HG02840 (cell line): ENCODE measurements around the gene PRDX5.

ENCODE experiments used
- ATAC-seq: cut with Tn5 transposase; IDR thresholded peaks from one replicate; pipeline ENCODE4 v1.9.1; 2021; ENCODE audit warnings: mild to moderate bottlenecking, moderate library complexity, moderate number of reproducible peaks; ENCODE audit not compliant: unreplicated experiment, low FRiP score

Gene PRDX5

DNA sequence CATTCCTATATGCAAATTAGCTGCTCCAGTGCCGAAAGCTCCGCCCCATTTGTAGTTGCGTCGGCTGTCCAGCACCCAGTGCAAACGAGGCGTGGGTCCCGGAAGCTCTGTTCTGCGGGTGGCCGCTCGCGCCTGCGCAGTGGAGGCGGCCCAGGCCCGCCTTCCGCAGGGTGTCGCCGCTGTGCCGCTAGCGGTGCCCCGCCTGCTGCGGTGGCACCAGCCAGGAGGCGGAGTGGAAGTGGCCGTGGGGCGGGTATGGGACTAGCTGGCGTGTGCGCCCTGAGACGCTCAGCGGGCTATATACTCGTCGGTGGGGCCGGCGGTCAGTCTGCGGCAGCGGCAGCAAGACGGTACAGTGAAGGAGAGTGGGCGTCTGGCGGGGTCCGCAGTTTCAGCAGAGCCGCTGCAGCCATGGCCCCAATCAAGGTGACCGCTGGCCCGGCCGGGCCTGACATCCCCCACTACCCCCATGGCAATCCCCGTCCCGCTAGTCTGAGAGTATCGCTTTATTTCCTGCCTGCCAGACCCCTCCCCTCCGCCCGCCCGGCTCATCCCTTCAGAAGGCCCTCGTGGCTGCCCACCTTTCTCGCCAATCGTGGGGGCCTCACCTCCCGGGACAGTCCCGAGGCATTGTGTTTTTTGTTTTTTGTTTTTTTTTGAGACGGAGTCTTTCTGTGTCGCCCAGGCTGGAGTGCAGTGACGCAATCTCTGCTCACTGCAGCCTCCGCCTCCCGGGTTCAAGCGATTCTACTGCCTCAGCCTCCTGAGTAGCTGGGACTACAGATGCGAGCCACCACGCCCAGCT, at the start of gene PRDX5:
TSS of gene PRDX5 (plus strand) at position 161 of the 805 bp plus-strand sequence. CDS start at position 256, 95 bp downstream.
- peak; percentile 69 for ATAC-seq

DNA sequence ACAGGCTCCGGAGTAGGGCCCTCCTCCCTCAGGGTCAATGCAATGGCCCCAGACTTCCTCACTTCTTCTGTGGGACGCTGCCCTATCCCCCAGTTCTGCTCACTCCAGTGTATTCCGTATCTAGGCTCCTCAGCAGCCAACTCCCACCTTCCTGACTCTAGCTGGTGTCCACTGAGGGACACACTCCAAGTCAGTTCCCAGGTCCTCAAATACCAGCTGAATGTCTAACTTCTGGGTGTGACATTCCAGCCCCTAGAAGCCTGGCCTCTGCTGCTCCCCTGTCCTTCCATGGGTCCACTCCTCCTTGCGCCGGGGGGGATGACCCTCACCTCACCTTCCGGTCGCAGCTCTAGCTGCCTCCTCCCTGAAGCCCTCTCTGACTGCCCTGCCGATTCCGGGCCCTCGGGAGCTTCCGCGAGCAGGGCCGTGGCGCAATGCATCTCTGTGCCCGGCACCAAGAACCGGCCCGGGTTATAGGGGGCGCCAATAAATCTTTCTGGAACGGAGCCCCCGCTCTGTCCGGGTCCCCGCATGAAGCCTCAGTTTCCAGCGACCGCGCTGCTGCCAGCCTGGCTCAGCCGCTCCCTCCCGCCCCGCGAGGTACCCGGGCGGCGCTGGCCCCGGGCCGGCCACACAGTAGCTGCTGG, 48.9 kb upstream of the PRDX5 start:
- peak; percentile 11 for ATAC-seq

DNA sequence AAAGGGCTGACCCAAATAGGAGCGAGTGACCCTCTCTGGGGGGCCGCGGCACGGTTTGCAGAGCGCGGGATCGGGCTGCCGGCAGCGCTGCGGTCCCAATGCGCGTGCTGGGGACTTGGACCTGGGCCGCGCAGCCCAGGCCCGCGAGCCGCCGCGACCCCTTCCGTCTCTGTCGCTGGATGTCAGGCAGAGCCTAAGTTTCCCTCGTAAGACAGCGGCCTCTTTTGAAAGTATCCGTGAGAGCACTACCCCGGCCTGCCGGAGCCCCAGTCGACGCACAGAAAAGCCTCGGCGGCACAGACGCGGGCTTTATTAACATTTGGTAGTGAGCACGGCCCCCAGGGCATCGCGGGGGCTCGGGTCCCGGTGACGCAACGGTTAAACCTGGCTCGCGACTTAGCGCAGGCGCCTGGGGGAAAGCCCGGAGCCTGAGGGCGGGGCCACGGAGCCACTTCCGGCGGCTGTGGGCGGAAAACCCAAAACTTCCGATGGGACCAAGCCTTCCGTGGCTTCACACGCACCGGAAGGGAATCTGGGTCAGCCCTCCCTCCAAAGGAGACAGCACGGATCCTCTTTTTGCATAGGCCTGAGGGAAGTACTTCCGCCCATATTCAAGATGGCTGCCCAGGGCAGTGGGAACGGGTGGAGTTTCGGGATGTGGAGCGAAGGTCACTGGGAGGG, 48.2 kb upstream of the PRDX5 start:
- peak; percentile 79 for ATAC-seq

DNA sequence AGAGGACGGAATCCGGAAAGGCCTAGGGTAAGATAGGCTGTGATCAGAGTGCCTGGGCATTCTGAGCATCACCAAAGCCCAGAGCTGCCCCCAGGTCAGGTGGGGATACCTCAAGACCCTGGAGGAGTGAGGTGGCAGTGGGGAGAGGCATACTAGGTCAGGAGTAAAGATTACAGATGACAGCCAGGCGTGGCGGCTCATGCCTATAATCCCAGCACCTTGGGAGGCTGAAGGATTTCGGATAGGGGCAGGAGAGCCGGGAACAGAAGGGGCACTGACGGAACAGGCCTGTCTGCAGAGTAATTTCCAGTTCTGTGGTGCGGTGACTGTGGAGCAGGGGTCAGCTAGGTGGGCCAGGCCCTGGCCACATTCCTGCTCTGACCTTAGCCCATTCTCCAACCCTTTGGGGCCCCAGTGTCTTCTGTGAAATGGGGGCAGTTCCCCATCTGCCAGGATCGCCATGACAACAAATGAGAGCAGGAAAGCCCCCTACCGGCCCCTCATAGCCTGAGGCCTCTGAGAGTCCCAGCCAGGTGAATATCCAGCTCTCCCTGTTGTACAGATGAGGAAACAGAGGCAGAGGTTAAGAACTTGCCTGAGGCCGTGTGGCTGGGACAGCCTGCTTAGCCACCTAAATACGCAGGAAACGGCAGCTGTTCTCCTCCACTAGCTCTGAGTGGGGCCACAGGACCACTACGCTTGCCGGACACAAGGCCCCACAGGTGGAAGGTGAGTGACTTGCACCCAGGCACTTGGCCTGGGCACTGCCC, 42.7 kb upstream of the PRDX5 start:
- ATAC-seq: no peak

DNA sequence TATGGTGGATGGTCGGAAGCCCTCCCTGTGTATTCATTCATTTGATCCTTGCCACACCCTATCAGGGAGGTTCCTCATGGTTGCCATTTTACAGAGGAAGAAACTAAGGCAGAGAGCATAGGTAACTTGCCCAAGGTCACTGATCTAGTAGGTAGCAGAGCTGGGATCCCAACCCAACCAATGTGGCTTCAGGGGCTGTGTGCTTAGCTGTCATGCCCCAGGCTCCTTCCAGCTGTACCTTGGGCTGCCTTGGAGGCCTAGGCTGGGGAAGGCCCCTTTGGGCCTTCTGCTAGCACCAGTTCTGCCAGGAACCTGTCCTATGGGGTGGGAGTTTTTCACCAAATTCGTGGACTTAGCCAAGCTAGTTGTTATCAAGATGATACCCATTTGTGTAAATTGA, 42.1 kb upstream of the PRDX5 start:
- no peak for ATAC-seq

DNA sequence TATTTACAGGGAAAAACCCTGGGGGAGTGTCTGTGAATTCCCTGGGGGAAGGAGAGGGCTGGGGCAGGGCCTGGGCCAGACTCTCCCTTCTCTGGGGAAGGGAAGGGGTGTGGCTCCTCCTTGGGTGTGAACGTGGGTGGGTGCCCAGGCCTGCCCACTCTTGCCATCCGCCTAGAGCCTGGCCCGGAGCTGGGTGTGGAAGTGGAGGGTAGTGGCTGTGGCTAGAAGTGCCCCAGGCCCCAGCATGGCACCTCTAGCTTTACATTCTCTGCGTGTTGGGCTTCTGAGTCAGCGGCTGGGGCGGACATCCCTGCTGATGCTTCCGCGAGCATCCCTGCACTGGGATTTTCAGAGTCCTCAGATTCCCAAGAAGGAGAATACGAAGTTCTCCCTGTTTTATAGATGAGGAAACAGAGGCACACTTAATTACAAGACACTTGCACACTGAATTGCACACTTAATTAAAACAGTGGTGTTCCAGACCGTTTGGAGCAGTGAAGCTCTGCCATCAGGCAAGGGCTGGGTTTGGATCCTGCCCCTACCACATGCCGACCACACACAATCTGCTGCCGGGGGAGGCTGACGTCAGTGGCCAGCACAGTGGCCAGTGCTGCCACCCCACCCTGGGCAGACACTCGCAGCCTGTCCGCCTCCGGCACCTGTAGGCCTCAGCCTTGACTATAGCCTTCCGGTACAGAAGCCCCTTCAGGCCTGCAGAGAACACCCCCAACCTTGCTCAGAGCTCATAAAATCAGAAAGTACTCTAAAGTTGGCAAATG, 41.1 kb upstream of the PRDX5 start:
- ATAC-seq: no peak

DNA sequence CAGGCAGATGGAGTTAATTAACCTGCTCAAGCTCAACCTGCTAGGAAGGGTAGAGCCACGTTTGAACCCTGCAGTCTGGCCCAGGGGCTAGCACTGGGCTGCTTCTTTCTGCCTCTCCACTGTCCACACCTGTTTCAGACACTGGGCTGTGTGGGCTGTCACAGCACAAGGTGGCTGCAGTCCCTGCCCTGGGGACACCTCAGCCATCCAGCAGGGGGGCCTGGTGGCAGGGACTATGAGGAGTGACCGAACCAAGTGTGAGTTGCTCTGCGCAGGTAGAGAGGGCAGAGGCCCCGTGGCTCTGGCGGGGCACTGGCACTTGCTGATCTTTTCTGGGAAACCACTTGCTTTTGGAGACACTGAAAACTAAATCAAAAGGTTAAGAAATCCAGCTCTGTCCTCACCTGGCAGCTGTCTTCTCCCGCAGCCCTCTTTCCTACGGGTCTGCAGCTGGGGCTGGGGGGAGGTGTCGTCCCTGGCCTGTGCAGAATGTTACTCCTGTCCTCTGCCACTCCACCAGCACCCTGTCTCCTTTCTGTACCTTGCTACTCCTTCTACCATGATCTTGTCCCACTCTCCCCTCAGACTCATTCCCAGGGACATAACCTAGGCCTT, 39.2 kb upstream of the PRDX5 start:
- no peak for ATAC-seq

DNA sequence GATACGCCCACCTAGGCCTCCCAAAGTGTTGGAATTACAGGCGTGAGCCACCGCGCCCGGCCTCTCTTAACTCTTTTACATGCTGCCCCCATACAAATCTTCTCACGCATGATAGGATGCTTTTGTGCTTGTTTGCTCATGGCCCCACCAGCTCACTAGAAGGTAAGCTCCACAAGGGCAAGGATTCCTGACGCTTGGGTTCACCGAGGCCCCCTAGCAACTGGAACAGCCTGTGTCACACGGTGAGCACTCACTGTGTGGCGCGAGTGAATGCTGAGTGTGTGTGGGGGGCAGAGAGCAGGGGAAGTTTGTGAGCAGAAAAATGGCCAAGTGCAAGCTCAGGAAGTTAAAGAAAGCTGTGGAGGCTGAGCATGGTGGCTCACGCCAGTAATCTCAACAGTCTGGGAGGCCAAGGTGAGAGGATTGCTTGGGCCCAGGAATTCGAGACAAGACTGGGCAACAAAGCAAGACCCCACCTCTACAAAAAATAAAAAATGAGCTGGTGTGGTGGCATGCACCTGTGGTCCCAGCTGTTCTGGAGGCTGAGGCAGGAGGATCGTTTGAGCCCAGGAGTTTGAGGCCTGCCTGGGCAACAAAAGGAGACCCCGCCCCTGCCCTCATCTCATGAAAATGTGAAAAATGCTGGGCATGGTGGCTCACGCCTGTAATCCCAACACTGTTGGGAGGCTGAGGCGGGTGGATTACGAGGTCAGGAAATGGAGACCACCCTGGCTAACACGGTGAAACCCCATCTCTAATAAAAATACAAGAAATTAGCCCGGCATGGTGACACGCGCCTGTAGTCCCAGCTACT, 35.8 kb upstream of the PRDX5 start:
- ATAC-seq: no peak

DNA sequence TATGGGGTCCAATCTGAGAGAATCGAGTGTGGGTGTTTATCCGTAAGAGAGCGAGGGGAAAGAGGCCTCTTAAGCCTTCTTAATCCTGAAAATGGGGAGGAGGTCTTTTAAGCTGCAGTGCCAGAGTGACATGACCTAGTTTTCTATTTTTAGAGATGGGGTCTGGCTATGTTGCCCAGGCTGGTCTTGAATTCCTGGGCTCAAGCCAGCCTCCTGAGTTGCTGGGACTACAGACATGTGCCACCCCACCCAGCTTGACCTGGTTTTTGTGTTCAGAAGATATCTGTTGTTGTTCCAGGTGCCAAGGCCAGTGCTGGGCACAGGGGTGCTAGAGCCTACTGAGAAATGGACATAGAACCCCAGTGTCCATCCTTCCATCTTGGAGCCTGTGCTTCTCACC, 34.8 kb upstream of the PRDX5 start:
- ATAC-seq: no peak

DNA sequence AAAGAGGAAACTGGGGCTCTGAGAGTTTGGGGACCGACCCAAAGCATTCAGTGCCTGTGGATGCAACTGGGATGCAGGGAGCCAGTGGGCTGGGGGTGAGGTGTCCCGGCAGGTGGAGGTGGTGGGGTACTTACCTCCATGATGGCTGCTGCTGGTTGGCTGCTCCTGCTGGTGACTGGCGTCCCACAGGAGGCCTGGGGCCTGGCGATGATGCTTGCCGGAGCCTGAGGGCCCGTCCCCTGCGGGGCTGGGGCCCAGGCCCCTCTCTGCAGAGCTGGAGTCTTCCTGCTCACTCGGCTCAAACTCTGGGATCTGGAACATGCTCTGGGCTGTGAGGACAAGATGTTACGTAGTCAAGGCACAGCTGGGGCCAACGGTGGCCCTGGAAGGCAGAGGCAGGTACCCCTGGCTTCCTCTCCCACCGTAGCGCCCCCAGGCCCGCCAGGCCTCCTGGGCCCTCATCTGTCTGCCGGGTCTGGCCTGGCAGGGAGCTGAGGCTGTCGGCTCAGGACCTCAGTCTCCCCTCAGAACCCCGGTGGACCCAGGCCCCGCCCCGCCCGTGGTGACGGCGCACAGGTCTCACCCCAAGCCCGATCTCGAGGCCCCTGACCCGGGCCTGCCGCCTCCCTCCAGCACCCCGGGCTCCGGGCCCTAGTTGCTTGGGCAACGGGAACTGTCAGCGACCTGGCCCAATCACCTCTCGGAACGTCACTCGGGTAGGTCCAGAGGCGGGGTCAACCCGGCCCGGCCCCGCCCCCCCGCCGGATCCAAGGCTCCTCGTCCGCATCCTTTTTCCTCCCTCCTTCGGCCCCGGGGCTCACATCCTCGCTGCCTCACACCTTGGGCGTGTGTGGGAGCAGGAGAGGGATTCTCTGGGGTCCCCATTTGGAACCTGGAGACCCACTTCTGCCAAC, 33.6 kb upstream of the PRDX5 start, which contains the start of gene BAD:
TSS of gene BAD (minus strand) at position 618 of the 914 bp plus-strand sequence. CDS start at position 321, 297 bp downstream.
- peak; percentile 46 for ATAC-seq

DNA sequence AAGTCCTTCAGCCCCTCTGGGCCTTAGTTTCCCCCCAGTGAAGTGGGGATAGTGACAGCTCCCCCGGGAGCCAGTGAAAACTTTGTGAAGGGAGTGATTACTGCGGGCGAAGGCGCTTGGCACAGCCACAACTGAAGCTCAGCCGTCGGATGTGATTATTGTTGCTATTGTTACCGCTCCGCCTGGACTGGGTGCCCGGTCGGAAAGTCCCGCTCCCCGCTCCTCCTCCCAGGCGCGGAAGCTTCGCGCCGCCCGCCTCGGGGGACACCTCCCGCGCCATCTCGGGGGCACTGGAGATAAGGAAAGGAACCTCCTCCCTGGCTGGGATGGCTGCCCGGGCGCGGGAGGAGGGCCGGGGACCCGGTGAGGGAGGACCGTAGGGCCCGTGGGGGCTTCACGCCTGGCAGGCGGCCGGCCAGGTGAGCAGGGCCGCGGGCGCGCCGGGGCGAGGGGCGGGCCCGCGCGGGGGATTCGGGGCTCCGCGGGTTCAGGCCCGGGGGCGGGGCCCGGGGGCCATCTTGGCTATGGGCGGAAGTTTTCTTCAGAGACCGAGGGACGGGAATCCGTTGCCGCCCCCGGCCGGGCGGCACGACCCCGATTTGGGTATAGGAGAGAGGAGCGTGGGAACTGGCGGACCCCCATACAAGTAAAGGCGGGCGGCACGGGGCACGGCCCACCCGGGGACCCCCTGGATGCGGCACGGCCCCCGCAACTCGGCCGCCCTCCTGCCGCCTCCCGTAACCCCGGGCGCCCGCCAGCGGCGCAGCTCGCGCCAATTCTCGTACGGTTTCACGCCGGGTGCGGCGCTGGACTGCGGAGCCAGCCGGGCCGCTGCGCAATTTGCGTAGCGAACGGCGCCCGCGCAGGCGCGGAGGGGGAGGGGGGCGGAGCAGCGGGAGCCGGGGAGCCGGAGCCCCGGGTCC, 32.7 kb upstream of the PRDX5 start, which contains the start of gene GPR137:
TSS of gene GPR137 (plus strand) at position 887 of the 923 bp plus-strand sequence. CDS start 677 bp downstream, outside the sequence.
- peak; percentile 66 for ATAC-seq

DNA sequence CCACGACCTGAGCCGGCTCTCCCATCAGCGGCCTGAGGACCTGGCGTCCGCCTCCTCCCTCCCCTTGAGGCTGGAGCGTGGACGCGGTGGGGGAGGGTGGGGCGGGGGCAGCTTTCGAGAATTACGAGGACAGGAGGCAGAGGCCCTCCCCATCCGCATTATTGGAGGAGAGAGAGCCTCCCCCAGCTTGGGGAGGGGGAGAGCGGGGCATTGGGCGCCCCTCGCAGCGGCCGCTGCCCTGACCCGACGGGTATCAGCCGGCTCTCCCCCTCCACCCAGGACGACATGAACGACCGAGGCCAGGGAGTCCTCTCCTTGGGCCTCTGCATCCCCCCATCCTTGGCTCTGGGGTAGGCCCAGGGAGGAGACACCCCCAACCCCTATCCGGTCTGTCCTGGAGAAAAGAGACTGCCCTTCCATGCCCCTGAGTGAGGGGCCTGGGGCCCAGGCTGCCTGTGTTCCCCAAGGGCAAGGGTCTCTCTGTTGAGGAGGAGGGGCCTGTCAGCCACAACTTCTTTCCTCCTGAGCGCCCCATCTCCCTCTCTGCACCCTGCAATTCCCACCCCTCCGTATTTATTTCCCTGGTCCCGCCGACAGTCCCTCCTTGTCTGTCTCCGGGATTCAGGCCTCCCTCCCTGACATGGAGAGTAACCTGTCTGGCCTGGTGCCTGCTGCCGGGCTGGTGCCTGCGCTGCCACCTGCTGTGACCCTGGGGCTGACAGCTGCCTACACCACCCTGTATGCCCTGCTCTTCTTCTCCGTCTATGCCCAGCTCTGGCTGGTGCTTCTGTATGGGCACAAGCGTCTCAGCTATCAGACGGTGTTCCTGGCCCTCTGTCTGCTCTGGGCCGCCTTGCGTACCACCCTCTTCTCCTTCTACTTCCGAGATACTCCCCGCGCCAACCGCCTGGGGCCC, 31.8 kb upstream of the PRDX5 start:
- ATAC-seq: no peak

DNA sequence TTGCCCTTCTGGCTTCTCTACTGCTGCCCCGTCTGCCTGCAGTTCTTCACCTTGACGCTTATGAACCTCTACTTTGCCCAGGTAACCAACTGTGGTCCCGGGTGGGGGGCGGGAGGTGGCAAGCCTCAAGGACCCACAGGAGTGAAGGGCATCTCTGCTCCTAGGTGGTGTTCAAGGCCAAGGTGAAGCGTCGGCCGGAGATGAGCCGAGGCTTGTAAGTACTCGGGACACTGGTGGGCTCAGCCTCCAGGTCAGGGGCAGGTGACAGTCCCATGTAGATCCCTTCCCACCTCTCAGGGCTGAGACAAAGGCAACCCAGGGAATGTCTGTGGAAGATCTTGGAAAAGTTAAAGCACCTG, 31.1 kb upstream of the PRDX5 start:
- ATAC-seq: no peak

DNA sequence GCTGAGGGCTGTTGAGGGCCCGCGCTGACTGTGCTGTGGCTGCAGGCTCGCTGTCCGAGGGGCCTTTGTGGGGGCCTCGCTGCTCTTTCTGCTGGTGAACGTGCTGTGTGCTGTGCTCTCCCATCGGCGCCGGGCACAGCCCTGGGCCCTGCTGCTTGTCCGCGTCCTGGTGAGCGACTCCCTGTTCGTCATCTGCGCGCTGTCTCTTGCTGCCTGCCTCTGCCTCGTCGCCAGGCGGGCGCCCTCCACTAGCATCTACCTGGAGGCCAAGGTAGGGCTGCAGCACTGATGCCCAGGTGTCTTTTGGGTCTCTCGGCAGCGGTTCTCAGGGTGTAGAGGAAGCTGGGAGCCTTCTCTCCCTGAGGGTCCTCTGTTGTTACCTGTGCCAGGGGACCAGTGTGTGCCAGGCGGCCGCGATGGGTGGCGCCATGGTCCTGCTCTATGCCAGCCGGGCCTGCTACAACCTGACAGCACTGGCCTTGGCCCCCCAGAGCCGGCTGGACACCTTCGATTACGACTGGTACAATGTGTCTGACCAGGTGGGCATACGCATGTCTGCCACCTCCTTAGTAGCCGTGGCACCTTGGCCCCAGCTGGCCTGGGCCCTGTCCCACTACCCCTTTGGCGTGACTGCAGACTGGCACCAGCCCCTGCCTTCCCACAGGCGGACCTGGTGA, 30.1 kb upstream of the PRDX5 start:
- no peak for ATAC-seq

DNA sequence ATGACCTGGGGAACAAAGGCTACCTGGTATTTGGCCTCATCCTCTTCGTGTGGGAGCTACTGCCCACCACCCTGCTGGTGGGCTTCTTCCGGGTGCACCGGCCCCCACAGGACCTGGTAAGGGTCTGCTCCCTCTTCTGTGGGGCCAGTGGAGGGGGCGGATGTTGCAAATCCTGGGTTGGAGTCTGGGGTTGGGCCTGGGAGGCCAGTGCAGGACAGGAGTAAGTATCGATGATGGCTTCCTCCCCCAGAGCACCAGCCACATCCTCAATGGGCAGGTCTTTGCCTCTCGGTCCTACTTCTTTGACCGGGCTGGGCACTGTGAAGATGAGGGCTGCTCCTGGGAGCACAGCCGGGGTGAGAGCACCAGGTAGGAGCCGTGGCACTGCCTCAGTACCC, 29.6 kb upstream of the PRDX5 start:
- no peak for ATAC-seq
